Islet of Langerhans (tissue), 1 donor: ENCODE data around the gene CD27.
"Not testable (repeated sequence)": the region's sequence is repeated elsewhere in the genome, so short reads cannot be mapped to it uniquely, and the experiment has no call there.

Source experiments
- FAIRE-seq: peaks from one replicate; lab custom pipeline; 2011; peaks lifted over from hg19 to GRCh38; lab: Jason Lieb, UNC

CD27 gene

DNA sequence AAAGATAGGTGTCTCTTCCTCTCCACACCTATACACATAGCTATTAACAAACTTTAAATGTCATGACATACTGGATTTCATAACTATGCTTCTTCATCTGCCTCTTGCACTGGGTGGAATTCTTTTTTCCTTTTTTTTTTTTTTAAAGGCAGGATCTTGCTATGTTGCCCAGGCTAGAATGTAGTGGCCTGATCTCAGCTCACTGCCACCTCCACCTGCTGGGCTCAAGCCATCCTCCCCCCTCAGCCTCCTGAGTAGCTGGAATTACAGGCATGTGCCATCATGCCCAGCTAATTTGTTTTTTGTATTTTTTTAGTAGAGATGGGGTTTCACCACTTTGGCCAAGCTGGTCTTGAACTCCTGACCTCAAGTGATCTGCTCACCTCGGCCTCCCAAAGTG lies 43.5 kb downstream of the CD27 start:
- no peak for FAIRE-seq

GRCh38 chr12:6489449-6489848 lies 44.7 kb downstream of the CD27 start:
- FAIRE-seq, result no peak

DNA sequence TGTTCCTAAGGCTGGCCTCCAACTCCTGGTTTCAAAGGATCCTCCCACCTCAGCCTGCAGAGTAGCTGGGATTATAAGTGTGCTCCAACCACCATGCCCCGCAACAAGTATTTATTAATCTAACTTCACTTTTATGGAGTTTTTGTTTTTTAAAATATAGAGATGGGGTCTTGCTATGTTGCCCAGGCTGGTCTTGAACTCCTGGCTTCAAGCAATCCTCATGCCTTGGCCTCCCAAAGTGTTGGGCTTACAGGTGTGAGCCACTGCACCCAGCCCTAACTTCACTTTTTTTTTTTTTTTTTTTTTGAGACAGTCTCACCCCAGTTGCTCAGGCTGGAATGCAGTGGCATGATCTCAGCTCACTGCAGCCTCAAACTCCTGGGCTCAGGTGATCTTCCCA lies 45.9 kb downstream of the CD27 start:
- FAIRE-seq, result not testable (repeated sequence)

DNA sequence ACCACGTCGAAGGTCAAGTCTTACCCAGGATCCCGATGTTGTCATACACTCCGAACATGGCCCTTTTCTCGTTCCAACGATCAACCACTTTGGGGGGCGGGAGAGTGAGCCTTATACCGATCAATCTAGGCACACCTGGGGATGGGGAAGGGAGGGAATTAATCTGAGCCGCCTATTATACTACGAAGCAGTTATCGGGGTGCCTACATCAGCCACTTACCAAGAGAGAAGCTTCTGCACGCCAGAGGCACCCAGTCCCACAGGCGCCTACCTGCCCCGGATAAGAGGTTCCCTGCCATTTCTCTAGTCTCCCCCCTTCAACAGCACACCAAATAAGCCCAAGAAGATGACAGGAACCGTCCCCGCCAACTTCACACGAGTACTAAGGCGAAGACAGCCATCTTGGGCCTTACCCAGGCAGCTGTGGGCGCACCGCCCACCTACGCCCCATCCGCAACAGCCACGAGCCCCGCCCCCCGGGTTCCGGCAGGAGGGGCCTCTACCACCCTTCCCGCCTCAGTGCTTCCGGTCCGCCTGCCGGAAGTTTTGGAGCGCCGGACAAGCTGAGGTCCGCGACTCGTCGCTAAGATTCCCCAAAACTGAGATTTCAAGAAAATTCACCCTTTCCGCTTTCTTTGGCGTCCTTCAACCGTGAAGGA lies 48.2 kb downstream of the CD27 start, which contains the start of gene MRPL51:
Gene MRPL51, minus strand, starts transcription at position 425 of the 659 bp plus-strand sequence. Its CDS starts 126 bp downstream, at position 299.
- no peak for FAIRE-seq

GRCh38 chr12:6493497-6494257 lies 48.9 kb downstream of the CD27 start, which contains the start of gene NCAPD2:
Gene NCAPD2 (plus strand): TSS chr12:6494102. CDS start chr12:6495099, 997 bp downstream.
- FAIRE-seq, result no peak

- FAIRE-seq, result no peak
These were observed 49.5 kb downstream of the CD27 start for GRCh38 chr12:6494258-6494743.

DNA sequence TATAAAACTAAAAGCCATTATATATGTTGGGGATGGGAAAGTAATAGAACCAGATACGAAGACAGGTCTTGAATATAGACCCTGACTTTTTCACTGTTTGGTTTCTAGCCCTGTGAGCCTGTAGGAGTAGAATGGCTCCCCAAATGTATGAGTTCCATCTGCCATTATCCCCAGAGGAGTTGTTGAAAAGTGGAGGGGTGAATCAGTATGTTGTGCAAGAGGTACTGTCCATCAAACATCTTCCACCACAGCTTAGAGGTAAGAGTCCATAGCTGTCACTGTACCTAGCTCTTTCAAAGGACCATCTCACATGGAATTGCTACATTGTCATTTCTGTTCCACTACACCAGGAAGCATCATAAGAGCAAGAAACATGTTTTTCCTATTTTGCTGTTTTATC lies 50.2 kb downstream of the CD27 start:
- no peak for FAIRE-seq

DNA sequence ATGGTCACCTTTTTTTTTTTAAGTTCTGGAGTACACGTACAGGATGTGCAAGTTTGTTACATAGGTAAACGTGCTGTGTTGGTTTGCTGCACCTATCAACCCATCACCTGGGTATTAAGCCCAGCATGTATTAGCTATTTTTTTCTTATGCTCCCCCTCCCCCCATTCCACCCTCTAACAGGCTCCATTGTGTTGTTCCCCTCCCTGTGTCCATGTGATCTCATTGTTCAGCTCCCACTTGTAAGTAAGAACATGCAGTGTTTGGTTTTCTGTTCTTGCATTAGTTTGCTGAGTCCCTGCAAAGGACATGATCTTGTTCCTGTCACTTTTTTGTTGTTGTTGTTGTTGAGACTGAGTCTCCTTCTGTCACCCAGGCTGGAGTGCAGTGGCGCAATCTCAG lies 52.5 kb downstream of the CD27 start:
- not testable (repeated sequence) for FAIRE-seq

GRCh38 chr12:6500466-6500865 lies 55.7 kb downstream of the CD27 start:
- FAIRE-seq, result no peak
